ENCODE data around the gene TNFRSF9.
"Not testable (repeated sequence)": the region's sequence is repeated elsewhere in the genome, so short reads cannot be mapped to it uniquely, and the experiment has no call there.

TNFRSF9 gene

GRCh38 chr1:7970246-7970645, 29.6 kb upstream of the TNFRSF9 start:
- ChIA-PET POLR2A (interaction anchor here (0.7 kb wide), 1 partner anchor 9 kb away, joined by 5 read pairs; no protein-coding TSS in a partner anchor), CTCF (interaction anchor here (1.7 kb wide), 1 partner anchor 11 kb away, joined by 4 read pairs; no protein-coding TSS in a partner anchor)
- DNase-seq (ENCODE audit: extremely low spot score): no peak
- TF ChIP-seq, protein P1, sequence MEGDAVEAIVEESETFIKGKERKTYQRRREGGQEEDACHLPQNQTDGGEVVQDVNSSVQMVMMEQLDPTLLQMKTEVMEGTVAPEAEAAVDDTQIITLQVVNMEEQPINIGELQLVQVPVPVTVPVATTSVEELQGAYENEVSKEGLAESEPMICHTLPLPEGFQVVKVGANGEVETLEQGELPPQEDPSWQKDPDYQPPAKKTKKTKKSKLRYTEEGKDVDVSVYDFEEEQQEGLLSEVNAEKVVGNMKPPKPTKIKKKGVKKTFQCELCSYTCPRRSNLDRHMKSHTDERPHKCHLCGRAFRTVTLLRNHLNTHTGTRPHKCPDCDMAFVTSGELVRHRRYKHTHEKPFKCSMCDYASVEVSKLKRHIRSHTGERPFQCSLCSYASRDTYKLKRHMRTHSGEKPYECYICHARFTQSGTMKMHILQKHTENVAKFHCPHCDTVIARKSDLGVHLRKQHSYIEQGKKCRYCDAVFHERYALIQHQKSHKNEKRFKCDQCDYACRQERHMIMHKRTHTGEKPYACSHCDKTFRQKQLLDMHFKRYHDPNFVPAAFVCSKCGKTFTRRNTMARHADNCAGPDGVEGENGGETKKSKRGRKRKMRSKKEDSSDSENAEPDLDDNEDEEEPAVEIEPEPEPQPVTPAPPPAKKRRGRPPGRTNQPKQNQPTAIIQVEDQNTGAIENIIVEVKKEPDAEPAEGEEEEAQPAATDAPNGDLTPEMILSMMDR (IDR thresholded peaks at IDR 0.05; ENCODE audit: control extremely low read depth, extremely low read depth, low read depth, missing control alignments): no peak

DNA sequence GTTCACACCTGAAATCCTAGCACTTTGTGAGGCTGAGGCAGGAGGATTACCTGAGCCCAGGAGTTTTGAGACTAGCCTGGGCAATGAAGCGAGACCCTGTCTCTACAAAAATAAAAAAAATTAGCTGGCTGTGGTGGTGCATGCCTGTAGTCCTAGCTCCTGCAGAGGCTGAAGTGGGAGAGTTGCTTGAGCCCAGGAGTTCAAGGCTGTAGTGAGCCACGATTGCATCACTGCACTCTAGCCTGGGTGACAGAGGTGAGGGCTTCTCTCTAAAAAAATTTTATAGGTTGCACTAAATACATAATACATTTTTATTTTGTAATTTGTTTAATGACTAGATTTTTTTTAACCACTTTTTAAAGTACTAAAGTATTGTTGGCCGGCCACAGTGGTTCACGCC, 27.0 kb upstream of the TNFRSF9 start:
- ChIA-PET POLR2A (no interaction called here), CTCF (interaction anchor here (0.7 kb wide), 1 partner anchor 881 kb away, joined by 3 read pairs; no protein-coding TSS in a partner anchor)
- DNase-seq (ENCODE audit: extremely low spot score): no peak
- TF ChIP-seq, protein P1 (IDR thresholded peaks at IDR 0.05; ENCODE audit: control extremely low read depth, extremely low read depth, low read depth, missing control alignments): no peak

GRCh38 chr1:7967196-7967595, 26.6 kb upstream of the TNFRSF9 start:
- CTCF ChIA-PET: interaction anchor here (0.7 to 2.1 kb wide), 4 partner anchors 8 to 882 kb away, joined by 3 to 10 read pairs (median 4); no protein-coding TSS in a partner anchor
- DNase-seq (ENCODE audit: extremely low spot score): no peak
- TF ChIP-seq, protein P1 (IDR thresholded peaks at IDR 0.05; ENCODE audit: control extremely low read depth, extremely low read depth, low read depth, missing control alignments): no peak

GRCh38 chr1:7964476-7964875, 23.8 kb upstream of the TNFRSF9 start:
- POLR2A ChIA-PET: no interaction called here
- TF ChIP-seq, protein P1 (IDR thresholded peaks at IDR 0.05; ENCODE audit: control extremely low read depth, extremely low read depth, low read depth, missing control alignments): no peak
- CTCF ChIA-PET: interaction anchor here (0.9 to 4.8 kb wide), 6 partner anchors 11 to 350 kb away, joined by 3 to 26 read pairs (median 4); no protein-coding TSS in a partner anchor
- DNase-seq (ENCODE audit: extremely low spot score): no peak

More at GRCh38 chr1:7967196-7967595, 26.6 kb upstream of the TNFRSF9 start:
- POLR2A ChIA-PET: no interaction called here

DNA sequence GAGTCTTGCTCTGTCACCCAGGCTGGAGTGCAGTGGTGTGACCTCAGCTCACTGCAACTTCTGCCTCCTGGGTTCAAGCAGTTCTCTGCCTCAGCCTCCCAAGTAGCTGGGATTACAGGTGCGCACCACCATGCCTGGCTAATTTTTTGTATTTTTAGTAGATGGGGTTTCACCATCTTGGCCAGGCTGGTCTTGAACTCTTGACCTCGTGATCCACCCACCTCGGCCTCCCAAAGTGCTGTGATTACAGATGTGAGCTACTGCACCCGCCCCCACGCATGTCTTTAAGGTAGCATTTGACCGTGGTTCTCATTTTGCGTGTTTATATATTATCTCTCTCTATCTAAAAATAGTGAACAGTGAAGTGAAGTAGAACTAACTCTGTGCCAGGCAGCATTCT, 23.2 kb upstream of the TNFRSF9 start:
- DNase-seq (ENCODE audit: extremely low spot score); POLR2A ChIA-PET: not testable (repeated sequence)
- CTCF ChIA-PET: interaction anchor here (1.2 to 4.8 kb wide), 4 partner anchors 12 to 51 kb away, joined by 3 to 26 read pairs (median 6); no protein-coding TSS in a partner anchor

DNA sequence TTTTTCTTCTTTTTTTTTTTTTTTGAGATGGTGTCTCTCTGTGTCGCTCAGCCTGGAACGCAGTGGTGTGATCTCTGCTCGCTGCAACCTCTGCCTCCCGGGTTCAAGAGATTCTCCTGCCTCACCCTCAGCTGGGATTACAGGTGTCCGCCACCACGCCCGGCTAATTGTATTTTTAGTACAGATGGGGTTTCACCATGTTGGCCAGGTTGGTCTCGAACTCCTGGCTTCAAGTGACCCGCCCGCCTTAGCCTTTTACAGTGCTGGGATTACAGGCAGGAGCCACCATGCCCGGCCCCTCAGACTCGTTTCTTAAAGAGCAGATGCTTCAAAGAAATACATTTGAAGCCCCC, 22.7 kb upstream of the TNFRSF9 start:
- CTCF ChIA-PET: interaction anchor here (1.7 to 4.8 kb wide), 2 partner anchors 12 to 52 kb away, joined by 4 to 26 read pairs; no protein-coding TSS in a partner anchor
- DNase-seq (ENCODE audit: extremely low spot score); POLR2A ChIA-PET: not testable (repeated sequence)

DNA sequence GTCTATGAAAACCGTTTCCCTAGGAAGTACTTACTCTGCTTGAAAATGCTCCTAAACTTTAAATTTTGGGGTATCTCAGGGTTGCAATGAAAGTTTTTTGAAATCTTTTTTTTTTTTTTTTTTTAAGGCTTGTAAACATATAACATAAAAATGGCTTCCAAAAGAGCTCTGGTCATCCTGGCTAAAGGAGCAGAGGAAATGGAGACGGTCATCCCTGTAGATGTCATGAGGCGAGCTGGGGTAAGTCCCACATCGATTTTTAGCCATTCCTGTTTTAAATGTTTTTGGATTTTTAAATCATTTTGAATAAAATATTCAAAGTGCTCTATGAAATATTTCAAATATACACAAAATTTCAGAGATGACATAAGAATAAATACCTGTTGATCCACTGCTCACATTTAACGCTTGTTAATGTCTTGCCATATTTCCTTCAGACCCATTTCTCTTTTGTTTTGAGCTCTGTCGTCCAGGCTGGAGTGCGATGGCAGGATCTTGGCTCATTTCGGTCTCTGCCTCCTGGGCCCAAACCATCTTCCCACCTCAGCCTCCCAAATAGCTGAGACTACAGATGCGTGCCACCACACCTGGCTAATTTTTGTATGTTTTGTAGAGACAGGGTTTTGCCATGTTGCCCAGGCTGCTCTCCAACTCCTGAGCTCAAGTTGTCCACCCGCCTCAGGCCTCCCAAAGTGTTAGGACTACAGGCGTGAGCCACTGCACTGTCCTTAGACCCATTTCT, 22.2 kb upstream of the TNFRSF9 start:
- ChIA-PET CTCF (interaction anchor here (4.8 kb wide), 1 partner anchor 13 kb away, joined by 26 read pairs; no protein-coding TSS in a partner anchor), POLR2A (interaction anchor here (0.6 kb wide), 1 partner anchor 34 kb away, joined by 6 read pairs; no protein-coding TSS in a partner anchor)
- TF ChIP-seq, protein P1 (IDR thresholded peaks at IDR 0.05; ENCODE audit: control extremely low read depth, extremely low read depth, low read depth, missing control alignments): no peak
- no peak for DNase-seq (ENCODE audit: extremely low spot score)
